ENCODE data around the gene HPN. TPM values are rescaled to one million over a fixed set of nuclear protein-coding genes. Genes with fewer than 3 reads are reported as not detected.

The HPN gene
- total RNA-seq, 3 donors from 2014 or later (not counting 1 experiment from before 2014, with no cell fraction given): not detected

- peaks cover 4% of the 10 kb centered on the region for H3K9me3 ChIP-seq (ENCODE audit: control insufficient read depth, insufficient read depth, low read length)
- 92% methylated on average over 21 of the region's 21 CpGs for WGBS (ENCODE audit: insufficient coverage)
- ATAC-seq (no peak), DNase-seq (no peak)
- Mint-ChIP-seq H3K4me1 (peaks cover 0 to 22% of the 10 kb centered on the region in 2 donors), H3K9me3 (no peaks in the 10 kb centered on the region), H3K4me3 (no peak overlapping the region), H3K27ac (no peak overlapping the region), H3K27me3 (ENCODE audit: low read depth in 2 of 2) (peaks cover 0 to 16% of the 10 kb centered on the region in 2 donors), H3K36me3 (no peaks in the 10 kb centered on the region)
- no peaks in the 10 kb centered on the region for H3K27me3 ChIP-seq (ENCODE audit: control insufficient read depth, insufficient read depth, low read length)
- H3K36me3 ChIP-seq (ENCODE audit: control insufficient read depth, insufficient read depth, low read length): no peaks in the 10 kb centered on the region
- H3K4me3 ChIP-seq (ENCODE audit: low read length): no peak overlapping the region
- no peak for TF ChIP-seq CTCF (IDR thresholded peaks at IDR 0.05)
- no peak overlapping the region for H3K27ac ChIP-seq (ENCODE audit: low read length)
- H3K4me1 ChIP-seq (ENCODE audit: control insufficient read depth, insufficient read depth, low read length): peaks cover 22% of the 10 kb centered on the region
- intact Hi-C loops (cut with micrococcal nuclease): no loop called here
Observed at GRCh38 chr19:35075202-35076025, 33.9 kb downstream of the HPN start.

DNA sequence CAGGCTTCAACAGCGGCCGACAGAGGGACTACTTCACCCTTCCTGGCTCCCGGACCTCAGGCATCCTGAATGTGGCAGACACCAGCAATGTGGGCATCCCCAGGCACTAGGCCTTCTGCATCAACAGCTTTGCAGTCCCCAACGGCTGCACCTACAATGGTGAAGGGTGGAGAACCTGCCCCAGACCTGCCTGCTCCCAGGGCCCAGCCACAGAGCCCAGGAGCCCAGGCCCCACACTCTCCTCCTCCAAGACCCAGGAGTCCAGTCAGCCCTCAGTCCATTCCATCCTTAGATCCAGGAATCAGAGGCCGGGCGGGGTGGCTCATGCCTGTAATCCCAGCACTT, 34.5 kb downstream of the HPN start:
- 89% methylated on average over 6 of the region's 6 CpGs for WGBS (ENCODE audit: insufficient coverage)
- Mint-ChIP-seq H3K4me3 (no peak overlapping the region), H3K4me1 (peaks cover 0 to 22% of the 10 kb centered on the region in 2 donors), H3K27me3 (ENCODE audit: low read depth in 2 of 2) (peaks cover 0 to 16% of the 10 kb centered on the region in 2 donors), H3K36me3 (no peaks in the 10 kb centered on the region), H3K9me3 (no peaks in the 10 kb centered on the region), H3K27ac (no peak overlapping the region)
- TF ChIP-seq CTCF (IDR thresholded peaks at IDR 0.05): no peak
- intact Hi-C loops (cut with micrococcal nuclease): no loop called here
- H3K4me1 ChIP-seq (ENCODE audit: control insufficient read depth, insufficient read depth, low read length): peaks cover 22% of the 10 kb centered on the region
- ATAC-seq (no peak), DNase-seq (no peak)
- H3K9me3 ChIP-seq (ENCODE audit: control insufficient read depth, insufficient read depth, low read length): no peaks in the 10 kb centered on the region
- H3K27me3 ChIP-seq (ENCODE audit: control insufficient read depth, insufficient read depth, low read length): no peaks in the 10 kb centered on the region
- no peak overlapping the region for H3K27ac ChIP-seq (ENCODE audit: low read length)
- no peaks in the 10 kb centered on the region for H3K36me3 ChIP-seq (ENCODE audit: control insufficient read depth, insufficient read depth, low read length)
- H3K4me3 ChIP-seq (ENCODE audit: low read length): no peak overlapping the region

GRCh38 chr19:35076657-35077056, 35.1 kb downstream of the HPN start:
- peaks cover 22% of the 10 kb centered on the region for H3K4me1 ChIP-seq (ENCODE audit: control insufficient read depth, insufficient read depth, low read length)
- H3K4me3 Mint-ChIP-seq: no peak overlapping the region
- H3K4me3 ChIP-seq (ENCODE audit: low read length): no peak overlapping the region
- peaks cover 0 to 16% of the 10 kb centered on the region in 2 donors for H3K27me3 Mint-ChIP-seq (ENCODE audit: low read depth in 2 of 2)
- H3K27ac ChIP-seq (ENCODE audit: low read length): no peak overlapping the region
- peak in 1 of 3 donors; percentile 53 for ATAC-seq
- H3K36me3 ChIP-seq (ENCODE audit: control insufficient read depth, insufficient read depth, low read length): no peaks in the 10 kb centered on the region
- H3K36me3 Mint-ChIP-seq: no peaks in the 10 kb centered on the region
- H3K27ac Mint-ChIP-seq: no peak overlapping the region
- no peak for TF ChIP-seq CTCF (IDR thresholded peaks at IDR 0.05)
- H3K4me1 Mint-ChIP-seq: peaks cover 0 to 22% of the 10 kb centered on the region in 2 donors
- 8% methylated on average over 8 of the region's 8 CpGs for WGBS (ENCODE audit: insufficient coverage)
- intact Hi-C loops (cut with micrococcal nuclease): no loop called here
- H3K27me3 ChIP-seq (ENCODE audit: control insufficient read depth, insufficient read depth, low read length): no peaks in the 10 kb centered on the region
- no peaks in the 10 kb centered on the region for H3K9me3 Mint-ChIP-seq
- H3K9me3 ChIP-seq (ENCODE audit: control insufficient read depth, insufficient read depth, low read length): no peaks in the 10 kb centered on the region
- DNase-seq: no peak
